Activated naive CD4-positive, alpha-beta T cell treated with anti-CD3 and anti-CD28 coated beads, Interleukin-2, amount 50 U/mL, for 72 hours (primary cell): Measurements from ENCODE around the gene CAMK2D. TPM values are rescaled to one million over a fixed set of nuclear protein-coding genes. Genes with fewer than 3 reads are reported as not detected.

Experiments
- ATAC-seq, 2 donors: fragments of 150-1000 bp; cut with Tn5 transposase; 2 replicates each; pipeline ENCODE4 v1.10.0; 2021; ENCODE audit warnings: mild to moderate bottlenecking in 2 of 2, moderate library complexity in 2 of 2
- DNase-seq, 2 donors: peaks; one replicate each; pipeline ENCODE4 v3.0.0; 2021 to 2022; ENCODE audit warnings: low spot score in 2 of 2
- H3K27ac Mint-ChIP-seq, 2 donors: one replicate each; pipeline ENCODE4 v1.8.0; 2022; ENCODE audit warnings: mild to moderate bottlenecking in 2 of 2, mixed read lengths in 2 of 2
- H3K36me3 Mint-ChIP-seq, 2 donors: one replicate each; pipeline ENCODE4 v1.8.0; 2022; ENCODE audit warnings: mixed read lengths in 2 of 2
- H3K9me3 Mint-ChIP-seq, 2 donors: one replicate each; pipeline ENCODE4 v1.8.0; 2022; ENCODE audit warnings: mixed read lengths in 2 of 2
- total RNA-seq, 2 donors: library from RNA; stranded (reverse); gene quantifications; one replicate each; pipeline ENCODE4 v1.2.3, GENCODE V29; 2022

The CAMK2D gene
- total RNA-seq, 2 donors from 2014 or later: 61.3 to 74.6 TPM

DNA sequence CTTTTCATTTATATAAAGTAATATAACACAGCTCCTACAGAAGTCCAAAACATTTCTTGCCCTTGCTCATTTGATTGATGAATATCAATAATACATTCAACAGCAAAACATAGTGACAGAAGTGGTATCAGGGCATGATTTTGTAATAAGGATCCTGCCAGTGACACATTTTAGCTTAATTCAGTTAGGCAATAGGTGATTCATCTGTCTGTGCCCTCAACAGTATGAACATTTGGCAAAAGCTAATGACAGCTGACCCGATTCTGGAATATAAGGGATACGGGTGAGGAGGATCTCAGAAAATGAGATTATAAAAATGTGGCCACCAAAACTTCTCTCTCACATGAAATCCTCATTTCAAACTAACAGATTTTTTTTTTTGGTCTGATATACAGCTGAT, 294.0 kb downstream of the CAMK2D start:
- H3K9me3 Mint-ChIP-seq: peaks cover 0 to 20% of the 10 kb centered on the region in 2 donors
- ATAC-seq (no peak), DNase-seq (no peak)
- H3K27ac Mint-ChIP-seq: no peak overlapping the region
- H3K36me3 Mint-ChIP-seq: peaks cover 7 to 35% of the 10 kb centered on the region in 2 donors

- H3K36me3 Mint-ChIP-seq: peaks cover 6 to 16% of the 10 kb centered on the region in 2 donors
- H3K27ac Mint-ChIP-seq: peak overlapping the region in 1 of 2 donors; percentile 66
- H3K9me3 Mint-ChIP-seq: no peaks in the 10 kb centered on the region
- no peak for DNase-seq
- no peak for ATAC-seq
Observed at GRCh38 chr4:113462286-113462685, 299.3 kb downstream of the CAMK2D start.

DNA sequence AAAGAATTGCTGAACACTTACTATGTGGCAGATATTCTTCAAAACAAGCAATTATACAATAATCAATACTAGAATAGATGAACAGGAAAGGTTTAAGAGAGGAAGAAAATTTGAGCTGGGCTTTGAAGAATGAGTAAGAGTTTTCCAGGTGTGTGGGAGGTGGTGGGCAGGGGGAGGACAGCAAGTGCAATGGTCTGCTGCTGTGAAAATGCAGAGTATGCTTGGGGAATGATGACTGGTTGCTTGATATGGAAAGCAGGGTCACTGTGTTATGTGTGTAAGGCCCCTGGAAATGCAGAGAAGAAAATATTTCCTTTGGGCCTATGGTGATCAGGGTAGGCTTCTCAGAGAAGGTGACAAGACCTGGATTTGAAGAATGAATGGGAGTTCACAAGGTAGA, 300.3 kb downstream of the CAMK2D start:
- Mint-ChIP-seq H3K27ac (peak overlapping the region in 1 of 2 donors; percentile 61), H3K9me3 (no peaks in the 10 kb centered on the region), H3K36me3 (peaks cover 15 to 16% of the 10 kb centered on the region in 2 donors)
- ATAC-seq: no peak
- DNase-seq: no peak

- no peaks in the 10 kb centered on the region for H3K9me3 Mint-ChIP-seq
- ATAC-seq (no peak), DNase-seq (no peak)
- peaks cover 15 to 18% of the 10 kb centered on the region in 2 donors for H3K36me3 Mint-ChIP-seq
- peak overlapping the region in 1 of 2 donors; percentile 13 for H3K27ac Mint-ChIP-seq
Observed at GRCh38 chr4:113457886-113458285, 303.7 kb downstream of the CAMK2D start.

GRCh38 chr4:113457121-113457520, 304.4 kb downstream of the CAMK2D start:
- ATAC-seq (no peak), DNase-seq (no peak)
- Mint-ChIP-seq H3K36me3 (peaks cover 15 to 18% of the 10 kb centered on the region in 2 donors), H3K9me3 (no peaks in the 10 kb centered on the region), H3K27ac (no peak overlapping the region)

- Mint-ChIP-seq H3K9me3 (no peaks in the 10 kb centered on the region), H3K36me3 (peaks cover 13 to 20% of the 10 kb centered on the region in 2 donors), H3K27ac (no peak overlapping the region)
- ATAC-seq (no peak), DNase-seq (no peak)
Observed at GRCh38 chr4:113455061-113455460, 306.5 kb downstream of the CAMK2D start.

- peaks cover 13 to 20% of the 10 kb centered on the region in 2 donors for H3K36me3 Mint-ChIP-seq
- H3K27ac Mint-ChIP-seq: no peak overlapping the region
- no peaks in the 10 kb centered on the region for H3K9me3 Mint-ChIP-seq
- ATAC-seq: no peak
- DNase-seq: no peak
Observed at GRCh38 chr4:113452868-113453620, 308.5 kb downstream of the CAMK2D start.

DNA sequence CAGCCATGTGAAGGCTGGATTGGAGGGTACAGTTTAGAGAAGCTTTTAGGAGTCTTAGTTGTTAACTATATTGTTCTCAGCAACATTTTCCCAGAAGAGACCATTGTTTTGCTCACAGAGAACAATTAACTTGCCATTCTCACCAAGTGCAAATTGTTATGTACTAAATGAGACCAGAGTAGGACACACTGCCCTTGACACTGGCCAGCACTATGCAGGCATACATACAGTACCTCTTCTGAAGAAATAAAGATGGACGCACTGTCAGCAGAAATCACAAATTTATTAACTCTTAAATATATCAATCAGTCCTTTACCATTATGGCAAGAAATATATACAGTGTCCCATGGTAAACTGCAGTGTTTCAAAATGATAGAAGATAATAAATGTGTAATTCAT, 309.4 kb downstream of the CAMK2D start:
- H3K36me3 Mint-ChIP-seq: peaks cover 13 to 18% of the 10 kb centered on the region in 2 donors
- H3K27ac Mint-ChIP-seq: no peak overlapping the region
- H3K9me3 Mint-ChIP-seq: no peaks in the 10 kb centered on the region
- DNase-seq: no peak
- ATAC-seq: no peak

- no peaks in the 10 kb centered on the region for H3K9me3 Mint-ChIP-seq
Observed at GRCh38 chr4:113450295-113451080, 311.1 kb downstream of the CAMK2D start.

DNA sequence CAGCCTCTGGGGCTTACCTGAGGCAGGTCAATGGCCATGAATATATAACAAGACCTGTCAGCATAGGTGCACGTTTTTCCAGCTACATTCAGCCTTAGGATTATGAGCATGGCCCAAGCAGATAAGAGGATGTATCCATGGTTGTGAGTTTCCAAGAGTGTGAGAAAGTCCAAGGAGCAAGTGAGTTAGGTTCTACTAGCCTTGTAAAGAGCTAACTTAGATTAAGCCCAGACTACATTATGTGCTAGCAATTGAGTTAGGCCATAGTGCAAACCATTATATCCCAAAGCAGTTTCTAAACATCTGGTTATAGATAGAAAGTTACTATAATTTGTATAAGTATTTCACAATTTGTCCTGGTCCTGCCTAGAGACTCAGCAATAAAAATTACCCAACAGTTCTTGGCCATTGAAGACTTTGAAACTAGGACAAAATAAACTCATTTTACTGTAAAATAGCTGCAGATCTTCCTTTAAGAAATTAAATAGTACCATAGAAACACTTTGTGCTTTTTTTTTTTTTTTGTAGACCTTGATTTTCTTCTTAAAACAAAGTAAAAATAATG, 312.0 kb downstream of the CAMK2D start:
- no peak for ATAC-seq
- Mint-ChIP-seq H3K9me3 (no peaks in the 10 kb centered on the region), H3K36me3 (peaks cover 7 to 12% of the 10 kb centered on the region in 2 donors), H3K27ac (no peak overlapping the region)
- no peak for DNase-seq

More at GRCh38 chr4:113450295-113451080, 311.1 kb downstream of the CAMK2D start:
- no peak for DNase-seq
- ATAC-seq: no peak
- H3K27ac Mint-ChIP-seq: no peak overlapping the region
- peaks cover 7 to 13% of the 10 kb centered on the region in 2 donors for H3K36me3 Mint-ChIP-seq

DNA sequence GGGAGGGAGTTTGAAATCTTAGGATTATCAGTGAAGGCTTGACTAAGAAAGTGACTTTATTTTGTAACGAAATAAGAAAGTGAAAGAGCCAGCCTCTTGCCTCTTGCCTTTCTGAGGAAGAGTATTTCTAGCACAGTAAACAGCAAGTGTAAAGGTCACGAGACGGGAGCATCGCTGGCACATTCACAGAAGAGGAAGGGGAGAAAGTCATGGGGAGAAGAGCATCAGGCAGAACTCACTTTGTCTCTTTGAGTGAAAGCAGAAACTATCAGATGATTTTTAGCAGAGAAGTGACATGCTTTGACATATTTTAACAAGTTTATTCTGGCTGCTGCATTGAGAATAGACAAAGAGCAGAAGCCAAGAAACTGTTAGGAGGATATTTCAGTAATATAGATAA, 313.8 kb downstream of the CAMK2D start:
- ATAC-seq (peak; percentile 16 to 69), DNase-seq (no peak)
- H3K36me3 Mint-ChIP-seq: peaks cover 7 to 13% of the 10 kb centered on the region in 2 donors
- no peak overlapping the region for H3K27ac Mint-ChIP-seq
- peaks cover 6% of the 10 kb centered on the region in 2 donors for H3K9me3 Mint-ChIP-seq

DNA sequence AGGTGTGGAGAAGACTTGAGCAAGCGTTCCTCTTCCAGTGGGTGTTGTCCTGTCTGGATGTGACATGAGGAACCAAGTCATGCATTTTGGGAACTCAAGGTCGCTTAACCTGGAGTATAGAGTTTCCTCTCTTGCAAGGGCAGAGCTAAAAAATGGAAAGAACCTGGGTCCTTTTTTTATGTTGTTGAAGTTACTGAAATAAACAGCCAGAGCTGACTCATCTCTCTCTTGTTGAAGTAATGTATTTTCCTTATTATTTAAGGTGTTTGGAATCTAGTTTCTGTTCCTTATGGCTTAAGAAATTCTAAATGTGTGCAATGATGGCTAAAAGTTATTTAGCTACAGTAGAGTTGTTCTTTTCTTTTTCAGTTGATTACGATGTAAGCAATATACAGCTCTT, 314.5 kb downstream of the CAMK2D start:
- peak overlapping the region in 1 of 2 donors; percentile 13 for H3K27ac Mint-ChIP-seq
- H3K9me3 Mint-ChIP-seq: peaks cover 6% of the 10 kb centered on the region in 2 donors
- H3K36me3 Mint-ChIP-seq: peaks cover 7 to 13% of the 10 kb centered on the region in 2 donors
- ATAC-seq (peak in 1 of 2 donors; percentile 27), DNase-seq (no peak)

DNA sequence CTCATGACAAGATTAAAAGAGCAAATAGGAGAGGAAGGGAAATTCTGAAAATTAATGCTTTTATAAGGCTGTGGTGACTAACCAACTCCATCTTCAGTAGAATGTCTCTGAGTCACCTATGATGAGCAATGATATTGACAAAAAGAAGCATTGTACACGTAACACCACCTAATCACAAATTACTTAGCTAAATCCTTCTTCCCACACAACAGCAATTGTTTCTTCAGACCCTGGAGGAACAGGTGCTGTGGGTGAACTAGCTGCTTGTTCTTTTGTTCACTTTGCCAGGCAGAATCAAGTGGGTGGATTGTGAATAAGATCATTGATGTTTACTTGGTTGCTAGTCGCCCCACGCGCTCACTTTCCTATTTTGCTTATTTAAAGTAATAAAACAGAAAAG, 315.5 kb downstream of the CAMK2D start:
- DNase-seq (no peak), ATAC-seq (peak; percentile 64 to 79)
- Mint-ChIP-seq H3K36me3 (peaks cover 0 to 6% of the 10 kb centered on the region in 2 donors), H3K27ac (no peak overlapping the region), H3K9me3 (peaks cover 6% of the 10 kb centered on the region in 2 donors)

DNA sequence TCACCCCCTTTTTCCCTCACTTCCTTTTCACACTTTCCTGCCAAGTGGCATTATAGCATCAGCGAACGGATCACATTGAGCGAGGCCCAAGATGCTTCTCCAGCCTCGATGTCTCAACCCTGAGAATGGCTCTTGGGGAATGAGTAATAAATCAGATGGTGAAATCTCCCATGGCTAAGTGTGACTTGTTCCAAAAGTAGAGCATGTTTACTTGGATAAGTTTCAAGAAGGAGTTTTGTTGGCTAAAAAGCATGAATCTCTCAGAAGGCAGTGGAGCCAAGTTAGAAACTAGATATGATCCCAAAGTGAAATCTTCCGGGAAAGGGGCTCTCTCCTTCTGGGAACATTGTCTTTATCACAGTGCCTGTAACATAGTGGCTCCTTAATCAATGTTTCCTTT, 316.3 kb downstream of the CAMK2D start:
- Mint-ChIP-seq H3K36me3 (peaks cover 0 to 6% of the 10 kb centered on the region in 2 donors), H3K9me3 (peaks cover 6% of the 10 kb centered on the region in 2 donors), H3K27ac (no peak overlapping the region)
- ATAC-seq (peak in 1 of 2 donors; percentile 44), DNase-seq (no peak)

DNA sequence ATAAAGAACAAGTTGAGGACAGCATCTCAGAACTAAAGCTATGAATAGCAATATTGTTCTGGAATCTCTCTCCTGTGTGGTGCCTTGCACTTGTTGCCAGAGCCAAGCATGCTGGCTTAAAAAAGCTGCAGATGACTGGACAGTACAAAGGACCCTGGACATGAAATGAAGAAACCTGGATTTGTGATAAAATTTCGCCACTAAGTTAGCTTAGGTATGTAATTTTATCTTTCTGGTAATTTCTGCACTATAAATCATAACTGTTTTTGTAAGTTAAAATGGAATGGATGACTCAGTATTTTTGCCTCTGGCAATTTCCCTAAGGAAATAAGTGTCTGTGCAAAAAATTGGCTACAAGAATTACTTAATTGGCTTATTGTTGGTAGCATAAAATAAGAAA, 317.2 kb downstream of the CAMK2D start:
- Mint-ChIP-seq H3K9me3 (peaks cover 6% of the 10 kb centered on the region in 2 donors), H3K27ac (peak overlapping the region; percentile 33 to 76), H3K36me3 (peaks cover 0 to 6% of the 10 kb centered on the region in 2 donors)
- no peak for ATAC-seq
- no peak for DNase-seq

DNA sequence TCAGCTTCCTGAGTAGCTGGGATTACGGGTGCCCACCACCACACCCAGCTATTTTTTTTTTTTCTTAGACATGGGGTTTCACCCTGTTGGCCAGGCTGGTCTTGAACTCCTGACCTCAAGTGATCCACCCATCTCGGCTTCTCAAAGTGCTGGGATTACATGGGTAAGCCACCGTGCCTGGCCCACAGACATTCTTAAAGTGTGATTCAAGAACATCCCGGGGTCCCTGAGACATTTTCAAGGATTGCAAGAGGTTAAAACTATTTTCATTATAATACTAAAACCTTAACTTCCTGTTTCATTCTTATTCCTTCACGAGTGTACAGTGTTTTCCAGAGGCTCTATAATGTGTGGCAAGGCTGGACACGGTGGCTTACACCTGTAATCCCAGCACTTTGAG, 318.7 kb downstream of the CAMK2D start:
- DNase-seq (no peak), ATAC-seq (no peak)
- Mint-ChIP-seq H3K27ac (no peak overlapping the region), H3K36me3 (peaks cover 0 to 6% of the 10 kb centered on the region in 2 donors), H3K9me3 (peaks cover 6% of the 10 kb centered on the region in 2 donors)

- ATAC-seq: no peak
Observed at GRCh38 chr4:113440371-113440770, 321.2 kb downstream of the CAMK2D start.

More at GRCh38 chr4:113440371-113440770, 321.2 kb downstream of the CAMK2D start:
- H3K27ac Mint-ChIP-seq: no peak overlapping the region
- peaks cover 0 to 19% of the 10 kb centered on the region in 2 donors for H3K36me3 Mint-ChIP-seq
- H3K9me3 Mint-ChIP-seq: peaks cover 6 to 16% of the 10 kb centered on the region in 2 donors
- DNase-seq: no peak
